NCI-H510A treated with DMSO at 0.1 percent for 48 hours (cell line): ENCODE data around the gene EEF1E1.
"Not testable (repeated sequence)": the region's sequence is repeated elsewhere in the genome, so short reads cannot be mapped to it uniquely, and the experiment has no call there.

Source experiments
- DNase-seq: peaks from one replicate; lab custom pipeline; 2025; lab: John Stamatoyannopoulos, UW

Gene EEF1E1

DNA sequence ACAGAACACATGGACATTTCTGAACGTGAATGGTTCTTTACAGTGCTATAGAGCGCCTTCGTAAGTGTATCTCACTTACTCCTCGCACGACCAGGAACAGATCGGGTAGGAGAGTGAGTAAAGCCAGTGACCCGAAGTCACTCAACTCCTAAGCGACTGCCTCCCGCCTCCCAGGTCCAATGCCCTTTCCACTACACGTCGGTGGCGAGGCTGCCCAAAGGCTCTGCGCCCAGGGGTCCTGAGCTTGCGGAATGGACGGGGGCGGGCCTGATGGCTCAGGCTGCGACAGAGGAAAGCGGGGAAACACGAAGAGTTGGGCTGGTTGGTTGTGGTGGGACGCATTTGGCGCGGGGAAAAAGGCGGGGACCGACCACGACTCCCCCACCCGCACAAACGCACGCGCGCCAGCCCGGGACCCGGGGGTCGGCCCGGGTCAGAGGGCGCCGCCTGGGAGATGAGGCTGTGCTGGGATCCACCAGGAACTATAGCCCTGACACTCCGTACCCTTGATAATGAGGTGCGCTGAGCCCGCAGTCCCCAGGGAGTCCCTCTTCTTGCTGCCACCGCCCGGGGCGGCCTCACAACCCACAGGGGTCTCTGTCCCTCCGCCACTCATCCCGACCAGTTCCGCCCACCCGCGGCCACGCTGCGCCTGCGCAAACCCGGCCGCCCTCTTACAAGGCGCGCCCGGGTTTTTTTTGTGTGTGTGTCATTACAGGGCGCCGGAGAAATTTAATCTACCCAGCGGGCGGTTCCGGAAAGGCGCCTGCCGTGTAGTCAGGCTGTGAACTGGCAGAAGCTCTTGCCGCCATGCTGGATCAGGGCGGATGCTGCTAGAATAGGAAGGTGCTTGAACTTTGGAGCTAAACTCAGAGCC is 38.3 kb downstream of the EEF1E1 start, which contains the start of gene BLOC1S5:
Gene BLOC1S5, minus strand, starts transcription at position 629 of the 877 bp plus-strand sequence. Its CDS starts 13 bp downstream, at position 616.
- peak; percentile 78 for DNase-seq

DNA sequence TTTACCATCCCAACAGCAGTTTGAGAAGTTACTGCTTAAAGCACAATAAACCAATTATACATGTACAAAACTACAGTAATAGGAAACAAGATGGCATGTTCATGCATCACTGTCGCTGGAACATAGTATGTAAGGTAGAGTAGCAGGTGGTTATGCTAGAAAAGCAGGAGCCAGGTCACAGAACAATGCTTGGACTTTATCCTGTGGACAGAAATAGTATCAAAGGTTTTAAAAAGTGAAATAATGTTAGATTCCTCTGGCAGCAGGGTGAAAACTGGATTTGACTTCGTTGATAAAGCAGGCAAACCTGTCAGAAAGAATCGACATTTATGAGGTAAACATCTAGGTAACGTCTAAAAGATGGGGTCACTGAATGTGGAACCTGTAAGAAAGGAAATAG is 40.6 kb downstream of the EEF1E1 start:
- DNase-seq = no peak

DNA sequence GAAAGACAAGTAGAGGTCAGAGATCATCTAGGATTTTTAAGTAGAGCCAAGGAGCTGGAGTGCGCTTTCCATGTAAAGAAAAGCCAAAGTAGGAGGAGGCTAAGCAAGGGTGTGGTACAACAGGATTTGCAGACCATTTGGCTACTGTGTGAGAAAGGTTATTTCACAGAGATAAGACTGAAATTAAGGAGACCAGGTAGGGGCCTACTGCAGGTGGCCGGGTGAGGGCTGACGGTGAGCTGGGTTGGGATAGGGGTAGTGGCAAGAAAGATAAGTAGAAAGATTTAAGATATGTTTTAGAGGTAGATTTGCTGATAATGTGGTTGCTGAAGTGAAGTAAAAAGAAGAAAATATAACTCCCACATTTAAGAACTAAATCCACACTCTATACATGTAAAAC is 42.0 kb downstream of the EEF1E1 start:
- no peak for DNase-seq

DNA sequence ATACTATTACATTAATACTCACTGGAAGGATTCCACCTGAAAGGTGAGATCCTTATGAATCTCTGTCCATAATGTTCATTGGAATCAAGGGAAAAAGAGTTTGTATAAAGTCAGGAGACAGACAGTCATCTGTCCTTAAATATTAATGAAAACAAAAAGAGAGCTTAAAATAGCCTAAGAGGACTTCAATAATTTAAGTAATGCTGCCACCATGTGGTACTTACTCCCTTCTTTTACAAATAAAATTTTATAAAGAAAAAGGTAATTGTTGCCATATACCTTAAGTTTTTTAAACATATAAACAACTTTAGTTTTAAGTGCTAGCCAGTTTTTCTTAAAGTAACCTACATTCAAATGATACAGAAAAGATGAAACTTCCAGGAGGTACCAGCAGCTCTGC is 43.2 kb downstream of the EEF1E1 start:
- no peak for DNase-seq

DNA sequence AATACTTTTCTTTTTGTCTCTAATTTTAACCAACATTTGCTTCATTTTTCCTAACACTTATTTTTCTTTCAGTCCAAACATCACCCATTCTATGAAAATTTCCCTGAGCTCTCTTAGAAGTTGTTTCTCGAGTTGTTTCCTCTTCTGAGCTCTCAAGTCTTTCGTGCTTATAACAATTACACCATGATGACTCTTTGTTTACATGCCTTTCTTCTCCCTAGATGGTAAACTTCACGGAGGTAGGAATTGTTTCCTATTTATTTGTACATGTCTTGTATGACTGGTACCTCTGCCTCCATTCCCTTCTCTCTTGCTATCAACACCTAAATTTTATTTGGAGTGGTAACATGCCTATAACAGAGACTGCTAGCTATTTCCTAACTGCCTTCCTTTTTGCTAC is 44.6 kb downstream of the EEF1E1 start:
- no peak for DNase-seq

DNA sequence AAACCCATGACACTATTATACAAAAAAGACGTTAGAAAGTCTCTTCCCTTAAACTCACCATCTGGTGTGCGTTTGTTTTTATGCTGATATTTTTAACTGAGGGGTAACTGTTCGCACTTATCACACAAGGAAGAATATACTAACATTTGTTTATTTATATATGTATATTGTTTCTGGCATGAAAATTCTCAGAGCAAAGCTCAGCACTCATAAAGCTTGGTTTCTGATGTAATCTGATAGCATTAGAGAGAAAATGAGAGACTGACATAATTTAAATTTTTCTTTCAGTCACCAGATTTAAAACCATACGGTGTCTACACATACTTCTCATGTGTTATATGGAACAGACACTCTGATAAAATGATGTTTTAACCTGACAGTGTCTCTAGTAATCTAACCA is 45.1 kb downstream of the EEF1E1 start:
- DNase-seq = no peak

DNA sequence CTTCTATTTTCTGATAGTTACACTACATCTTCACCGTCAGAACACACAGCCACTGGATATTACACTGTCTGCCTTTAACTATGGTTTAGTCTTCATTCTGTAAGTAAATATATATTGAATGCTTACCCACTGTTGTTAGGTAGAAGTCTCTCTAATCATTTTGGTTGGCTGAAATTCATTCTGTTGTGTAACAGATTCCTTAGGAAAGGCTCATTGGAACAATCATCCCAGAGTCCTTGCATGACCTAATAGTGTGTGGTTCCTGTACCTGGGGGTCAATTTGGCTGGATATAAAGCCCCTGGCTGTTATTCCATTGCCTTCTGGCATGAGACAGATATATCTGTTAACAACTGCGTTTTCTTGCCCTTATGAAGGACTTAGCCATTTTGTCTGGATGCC is 48.1 kb downstream of the EEF1E1 start:
- DNase-seq = no peak

DNA sequence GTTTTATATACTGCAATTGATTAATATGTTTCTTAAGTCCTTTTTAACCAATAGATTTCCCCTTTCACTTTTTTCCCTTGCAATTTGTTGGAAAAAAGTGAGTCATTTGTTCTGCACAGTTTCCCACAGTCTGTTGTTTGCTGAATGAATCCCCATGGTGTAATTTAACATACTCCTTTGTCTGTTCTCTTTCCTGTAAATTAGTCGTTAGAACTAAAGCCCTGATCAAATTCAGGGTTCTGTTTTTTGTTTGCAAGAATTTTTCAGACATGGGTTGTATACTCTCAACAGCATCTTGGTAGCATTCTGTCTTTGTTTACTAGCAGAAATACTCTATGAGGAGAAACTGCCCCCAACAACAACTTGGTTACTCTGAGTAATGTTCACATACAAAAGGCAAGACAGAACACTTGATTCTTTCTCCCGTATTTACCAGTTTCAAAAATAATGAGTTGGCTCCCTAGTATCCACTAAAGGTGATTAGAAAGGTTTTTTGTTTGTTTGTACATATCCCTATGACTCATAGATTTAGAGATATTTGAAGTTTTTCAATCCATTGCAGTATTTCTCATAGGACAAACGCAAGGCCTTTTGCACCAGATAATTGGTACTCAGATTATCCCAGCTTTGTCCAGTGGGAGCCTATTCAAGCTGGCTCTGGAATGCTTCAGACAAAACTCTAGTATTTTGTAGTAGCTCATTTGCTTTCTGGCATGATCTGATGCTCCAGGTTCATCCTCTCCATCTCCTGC is 54.6 kb downstream of the EEF1E1 start:
- DNase-seq = no peak

DNA sequence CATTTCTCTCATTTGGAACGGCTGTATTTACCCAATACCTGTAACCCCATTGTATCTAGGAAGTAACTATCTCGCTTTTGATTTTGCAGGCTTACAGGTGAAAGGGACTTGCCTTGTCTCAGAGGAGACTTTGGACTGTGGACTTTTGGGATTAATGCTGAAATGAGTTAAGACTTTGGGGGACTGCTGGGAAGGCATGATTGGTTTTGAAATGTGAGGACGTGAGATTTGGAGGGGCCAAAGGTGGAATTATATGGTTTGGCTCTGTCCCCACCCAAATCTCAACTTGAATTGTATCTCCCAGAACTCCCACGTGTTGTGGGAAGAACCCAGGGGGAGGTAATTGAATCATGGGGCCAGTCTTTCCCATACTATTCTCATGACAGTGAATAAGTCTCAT is 56.6 kb downstream of the EEF1E1 start:
- DNase-seq = not testable (repeated sequence)

DNA sequence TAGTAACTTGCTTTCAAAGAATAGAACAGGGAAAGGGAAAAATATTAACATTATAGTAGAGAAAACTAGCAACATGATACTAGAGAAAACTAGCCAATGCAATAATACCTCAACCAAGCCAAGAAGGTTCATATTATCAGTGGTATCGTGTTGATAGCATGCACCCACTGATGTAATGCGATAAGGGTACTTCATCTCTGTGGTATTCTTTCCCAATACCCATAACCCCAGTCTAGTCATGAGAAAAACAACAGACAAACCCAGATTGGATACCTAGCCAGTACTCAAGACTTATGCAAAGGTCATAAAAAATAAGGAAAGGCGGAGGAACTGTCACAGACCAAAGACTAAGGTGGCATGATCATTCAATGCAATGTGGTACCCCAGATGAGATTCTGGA is 59.1 kb downstream of the EEF1E1 start:
- no peak for DNase-seq

DNA sequence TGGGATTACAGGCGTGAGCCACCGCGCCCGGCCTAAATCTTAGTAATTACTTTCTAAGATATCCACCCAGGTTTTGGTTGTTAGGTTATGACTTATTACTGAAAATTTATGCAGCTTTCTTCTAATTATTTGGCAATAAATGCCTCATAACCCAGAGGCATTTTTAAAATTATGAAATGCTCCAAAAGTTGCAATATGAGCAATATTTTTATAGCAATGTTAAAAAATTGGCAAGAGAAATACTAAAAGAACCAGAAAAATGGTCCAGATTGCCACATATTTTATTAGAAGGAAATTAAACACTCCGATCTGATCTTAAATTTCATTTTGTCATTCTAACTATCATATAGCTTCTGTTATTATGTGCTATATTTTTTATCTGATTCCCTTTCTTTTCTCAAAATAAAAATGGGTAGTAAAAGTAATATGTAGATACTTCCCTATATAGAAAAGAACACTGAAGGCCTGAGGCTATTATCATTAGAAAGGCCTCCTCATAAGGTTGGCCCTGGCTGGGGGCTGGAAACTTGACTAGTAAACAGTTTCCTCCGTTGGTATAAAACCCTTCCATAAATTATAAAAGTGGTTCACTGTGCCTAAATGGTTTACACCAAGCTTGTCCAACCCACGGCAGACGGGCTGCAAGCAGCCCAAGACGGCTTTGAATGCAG is 60.3 kb downstream of the EEF1E1 start:
- DNase-seq = no peak

DNA sequence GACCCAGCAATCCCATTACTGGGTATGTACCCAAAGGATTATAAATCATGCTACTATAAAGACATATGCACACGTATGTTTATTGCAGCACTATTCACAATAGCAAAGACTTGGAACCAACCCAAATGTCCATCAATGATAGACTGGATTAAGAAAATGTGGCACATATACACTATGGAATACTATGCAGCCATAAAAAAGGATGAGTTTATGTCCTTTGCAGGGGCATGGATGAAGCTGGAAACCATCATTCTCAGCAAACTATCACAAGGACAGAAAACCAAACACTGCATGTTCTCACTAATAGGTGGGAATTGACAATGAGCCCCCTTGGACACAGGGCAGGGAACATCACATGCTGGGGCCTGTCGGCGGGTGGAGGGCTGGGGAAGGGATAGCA is 68.2 kb downstream of the EEF1E1 start:
- not testable (repeated sequence) for DNase-seq

DNA sequence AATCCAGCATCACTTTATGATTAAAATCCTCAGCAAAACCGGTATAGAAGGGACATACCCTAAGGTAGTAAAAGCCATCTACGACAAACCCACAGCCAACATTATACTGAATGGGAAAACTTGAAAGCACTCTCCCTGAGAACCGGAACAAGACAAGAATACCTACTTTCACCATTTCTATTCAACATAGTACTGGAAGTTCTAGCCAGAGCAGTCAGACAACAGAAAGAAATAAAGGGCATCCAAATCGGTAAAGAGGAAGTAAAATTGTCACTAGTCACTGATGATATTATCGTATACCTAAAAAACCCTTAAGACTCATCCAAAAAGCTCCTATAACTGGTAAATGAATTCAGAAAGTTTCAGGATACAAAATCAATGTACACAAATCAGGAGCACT is 71.4 kb downstream of the EEF1E1 start:
- no peak for DNase-seq
